PC-3 (cell line): ENCODE data around the gene TXNDC5.

ENCODE experiments used
- CTCF ChIP-seq: fragments of 300-600 bp; sonication (generic); conservative IDR thresholded peaks from 2 replicates; pipeline ENCODE4 v1.5.1; 2017; ENCODE audit warnings: antibody characterized with exemption, low read depth, mild to moderate bottlenecking, low read length
- EZH2 ChIP-seq: fragments of 300-600 bp; sonication (generic); IDR thresholded peaks from one replicate; pipeline ENCODE4 v1.6.1; 2017; ENCODE audit warnings: antibody characterized with exemption, mild to moderate bottlenecking, low read length; ENCODE audit not compliant: unreplicated experiment

GRCh38 chr6:7912024-7912423, 1.4 kb upstream of the TXNDC5 start:
- TF ChIP-seq CTCF: no peak
- no peak for TF ChIP-seq EZH2
